Renal cortex interstitium (tissue), 3 donors: ENCODE data around the gene F7. TPM values are rescaled to one million over a fixed set of nuclear protein-coding genes. Genes with fewer than 3 reads are reported as not detected.

ENCODE experiments used
- polyA plus RNA-seq, 3 donors: library from polyadenylated mRNA; unstranded; fragments of 120-200 nt; gene quantifications; one replicate each; pipeline ENCODE4 v1.2.1, GENCODE V29; 2013; ENCODE audit not compliant: insufficient read length in 3 of 3

F7 gene
- polyA plus RNA-seq, 3 donors = 3.5 to 3.9 (median 3.5) TPM

Other genes starting within 250 kb of the F7 start
- gene MCF2L, start 136.6 kb upstream of the F7 start, polyA plus RNA-seq = 10 to 100 TPM; 29.5 to 46.9 (median 34.9) TPM
- 10 to 100 TPM; 18.6 to 22.6 (median 21.8) TPM for gene F10, start 17.0 kb downstream of the F7 start, polyA plus RNA-seq
- gene PROZ, start 52.9 kb downstream of the F7 start, polyA plus RNA-seq = 1 to 10 TPM; 2.4 to 4.3 (median 3.2) TPM
- 10 to 100 TPM; 57.7 to 66.6 (median 58.3) TPM for gene PCID2, start 102.9 kb downstream of the F7 start, polyA plus RNA-seq
- 10 to 100 TPM; 78.2 to 89.2 (median 87.4) TPM for gene CUL4A, start 103.8 kb downstream of the F7 start, polyA plus RNA-seq
- 100 to 1,000 TPM; 180 to 193 (median 192) TPM for gene LAMP1, start 191.4 kb downstream of the F7 start, polyA plus RNA-seq